Measurements from ENCODE around the gene MMP24. TPM values are rescaled to one million over a fixed set of nuclear protein-coding genes. Genes with fewer than 3 reads are reported as not detected.

MMP24 gene
- total RNA-seq, 1 donor from 2014 or later, result 15.6 TPM

GRCh38 chr20:35277531-35278395, 51.3 kb downstream of the MMP24 start, which contains the start of gene MMP24OS:
Gene MMP24OS, minus strand, starts transcription at chr20:35278122. Its CDS starts 193 bp downstream, at chr20:35277929.
- Histone ChIP-seq H3K27me3 (ENCODE audit: insufficient read depth, low read length) (no peaks in the 10 kb centered on the region), H3K4me1 (ENCODE audit: insufficient read depth, low read length) (peaks cover 20% of the 10 kb centered on the region), H3K4me2 (ENCODE audit: low read length) (peak within 1 kb of the TSS; percentile 93), H3K4me3 (ENCODE audit: insufficient read depth, low read depth, low read length) (peak within 1 kb of the TSS; percentile 87), H4K20me1 (ENCODE audit: insufficient read depth, low read length) (peaks cover 29% of the 10 kb centered on the region), H3K27ac (ENCODE audit: low read depth, low read length) (peak within 1 kb of the TSS; percentile 91), H3K9me3 (ENCODE audit: insufficient read depth, low read depth, low read length) (no peaks in the 10 kb centered on the region), H3K36me3 (ENCODE audit: insufficient read depth, low read length) (peaks cover 22% of the 10 kb centered on the region), H3K9ac (ENCODE audit: low read length) (peak within 1 kb of the TSS; percentile 98), H3K79me2 (ENCODE audit: insufficient read depth, low read length) (peaks cover 63% of the 10 kb centered on the region), H2AFZ (ENCODE audit: low read depth, low read length) (peak within 1 kb of the TSS; percentile 37)
- FAIRE-seq, result no peak
- DNase-seq (ENCODE audit: low read depth), result peak; percentile 73
- Mint-ChIP-seq H3K27ac (ENCODE audit: unreplicated experiment) (peak within 1 kb of the TSS; percentile 99), H3K9me3 (ENCODE audit: unreplicated experiment) (no peaks in the 10 kb centered on the region), H3K27me3 (ENCODE audit: low read depth, unreplicated experiment) (no peaks in the 10 kb centered on the region), H3K36me3 (ENCODE audit: low read depth, unreplicated experiment) (peaks cover 31% of the 10 kb centered on the region), H3K4me3 (ENCODE audit: unreplicated experiment) (peak within 1 kb of the TSS; percentile 95), H3K4me1 (ENCODE audit: low read depth, unreplicated experiment) (peaks cover 26% of the 10 kb centered on the region)
- TF ChIP-seq EZH2 (IDR thresholded peaks at IDR 0.05; ENCODE audit: insufficient read depth, low read length), result no peak
- TF ChIP-seq, protein P1, sequence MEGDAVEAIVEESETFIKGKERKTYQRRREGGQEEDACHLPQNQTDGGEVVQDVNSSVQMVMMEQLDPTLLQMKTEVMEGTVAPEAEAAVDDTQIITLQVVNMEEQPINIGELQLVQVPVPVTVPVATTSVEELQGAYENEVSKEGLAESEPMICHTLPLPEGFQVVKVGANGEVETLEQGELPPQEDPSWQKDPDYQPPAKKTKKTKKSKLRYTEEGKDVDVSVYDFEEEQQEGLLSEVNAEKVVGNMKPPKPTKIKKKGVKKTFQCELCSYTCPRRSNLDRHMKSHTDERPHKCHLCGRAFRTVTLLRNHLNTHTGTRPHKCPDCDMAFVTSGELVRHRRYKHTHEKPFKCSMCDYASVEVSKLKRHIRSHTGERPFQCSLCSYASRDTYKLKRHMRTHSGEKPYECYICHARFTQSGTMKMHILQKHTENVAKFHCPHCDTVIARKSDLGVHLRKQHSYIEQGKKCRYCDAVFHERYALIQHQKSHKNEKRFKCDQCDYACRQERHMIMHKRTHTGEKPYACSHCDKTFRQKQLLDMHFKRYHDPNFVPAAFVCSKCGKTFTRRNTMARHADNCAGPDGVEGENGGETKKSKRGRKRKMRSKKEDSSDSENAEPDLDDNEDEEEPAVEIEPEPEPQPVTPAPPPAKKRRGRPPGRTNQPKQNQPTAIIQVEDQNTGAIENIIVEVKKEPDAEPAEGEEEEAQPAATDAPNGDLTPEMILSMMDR (IDR thresholded peaks at IDR 0.05; ENCODE audit: insufficient read depth, low read depth, low read length), result no peak

DNA sequence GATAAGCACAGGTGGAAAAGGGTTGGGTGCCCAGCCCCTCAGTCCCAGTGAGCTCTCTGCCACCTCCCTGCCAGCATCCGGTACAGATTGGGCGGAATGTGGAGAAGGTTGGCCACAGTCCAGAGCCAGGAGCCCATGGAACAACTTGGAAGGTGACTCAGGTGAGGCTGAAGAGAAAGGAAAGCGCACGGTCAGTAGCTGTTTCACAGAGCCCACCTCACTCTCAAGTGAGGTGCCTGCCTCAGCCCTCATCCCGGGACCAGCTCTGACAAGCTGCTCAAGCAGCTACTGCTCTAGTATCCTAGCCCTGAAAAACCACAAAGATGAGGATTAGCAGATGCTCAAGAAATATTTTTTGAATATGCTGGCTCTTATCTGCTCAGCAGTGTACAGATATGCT, 52.5 kb downstream of the MMP24 start:
- Histone ChIP-seq H2AFZ (ENCODE audit: low read depth, low read length) (no peak overlapping the region), H3K27ac (ENCODE audit: low read depth, low read length) (peak overlapping the region; percentile 58), H3K79me2 (ENCODE audit: insufficient read depth, low read length) (peaks cover 76% of the 10 kb centered on the region), H4K20me1 (ENCODE audit: insufficient read depth, low read length) (peaks cover 37% of the 10 kb centered on the region), H3K4me2 (ENCODE audit: low read length) (no peak overlapping the region), H3K4me1 (ENCODE audit: insufficient read depth, low read length) (peaks cover 28% of the 10 kb centered on the region), H3K4me3 (ENCODE audit: insufficient read depth, low read depth, low read length) (no peak overlapping the region), H3K9ac (ENCODE audit: low read length) (no peak overlapping the region), H3K9me3 (ENCODE audit: insufficient read depth, low read depth, low read length) (no peaks in the 10 kb centered on the region), H3K27me3 (ENCODE audit: insufficient read depth, low read length) (no peaks in the 10 kb centered on the region), H3K36me3 (ENCODE audit: insufficient read depth, low read length) (peaks cover 22% of the 10 kb centered on the region)
- Mint-ChIP-seq H3K9me3 (ENCODE audit: unreplicated experiment) (no peaks in the 10 kb centered on the region), H3K4me3 (ENCODE audit: unreplicated experiment) (peak overlapping the region; percentile 56), H3K27me3 (ENCODE audit: low read depth, unreplicated experiment) (no peaks in the 10 kb centered on the region), H3K27ac (ENCODE audit: unreplicated experiment) (peak overlapping the region; percentile 80), H3K36me3 (ENCODE audit: low read depth, unreplicated experiment) (peaks cover 28% of the 10 kb centered on the region), H3K4me1 (ENCODE audit: low read depth, unreplicated experiment) (peaks cover 28% of the 10 kb centered on the region)
- no peak for TF ChIP-seq EZH2 (IDR thresholded peaks at IDR 0.05; ENCODE audit: insufficient read depth, low read length)
- TF ChIP-seq, protein P1 (IDR thresholded peaks at IDR 0.05; ENCODE audit: insufficient read depth, low read depth, low read length), result no peak
- no peak for DNase-seq (ENCODE audit: low read depth)
- no peak for FAIRE-seq
